ENCODE measurements around the gene MSN.

The MSN gene

DNA sequence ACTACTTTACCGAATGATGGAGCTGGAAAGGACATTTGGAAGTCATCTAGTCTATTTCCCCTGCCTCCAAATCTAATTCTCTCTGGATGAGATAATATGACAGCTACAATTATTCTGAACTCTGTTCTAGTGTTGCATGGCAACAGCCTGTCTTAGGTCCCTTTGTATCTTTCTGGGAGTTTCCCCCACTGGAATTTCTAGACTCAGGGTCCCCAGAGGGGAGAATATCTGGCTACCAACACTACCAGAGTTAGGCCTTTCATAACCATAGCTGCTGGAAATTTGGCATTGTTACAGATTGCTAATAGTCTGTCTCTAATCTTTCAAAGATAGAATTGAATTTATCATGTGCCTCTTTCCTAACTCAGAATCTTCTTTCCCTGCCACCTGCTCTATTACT is 4.5 kb downstream of the MSN start:
- Histone ChIP-seq H3K9me3 (ENCODE audit: control insufficient read depth, low read length) (no peaks in the 10 kb centered on the region), H3K79me2 (peaks cover 14% of the 10 kb centered on the region), H3K9ac (no peak overlapping the region), H3K36me3 (ENCODE audit: control insufficient read depth, insufficient read depth, low read length) (no peaks in the 10 kb centered on the region), H3K4me2 (ENCODE audit: low read length) (no peak overlapping the region), H2AFZ (no peak overlapping the region), H3K27me3 (ENCODE audit: control insufficient read depth, insufficient read depth, low read length) (no peaks in the 10 kb centered on the region), H3K4me1 (no peaks in the 10 kb centered on the region), H3K4me3 (ENCODE audit: low read depth, low read length) (no peak overlapping the region), H3K27ac (peak overlapping the region; percentile 11)
- TF ChIP-seq, protein P1, sequence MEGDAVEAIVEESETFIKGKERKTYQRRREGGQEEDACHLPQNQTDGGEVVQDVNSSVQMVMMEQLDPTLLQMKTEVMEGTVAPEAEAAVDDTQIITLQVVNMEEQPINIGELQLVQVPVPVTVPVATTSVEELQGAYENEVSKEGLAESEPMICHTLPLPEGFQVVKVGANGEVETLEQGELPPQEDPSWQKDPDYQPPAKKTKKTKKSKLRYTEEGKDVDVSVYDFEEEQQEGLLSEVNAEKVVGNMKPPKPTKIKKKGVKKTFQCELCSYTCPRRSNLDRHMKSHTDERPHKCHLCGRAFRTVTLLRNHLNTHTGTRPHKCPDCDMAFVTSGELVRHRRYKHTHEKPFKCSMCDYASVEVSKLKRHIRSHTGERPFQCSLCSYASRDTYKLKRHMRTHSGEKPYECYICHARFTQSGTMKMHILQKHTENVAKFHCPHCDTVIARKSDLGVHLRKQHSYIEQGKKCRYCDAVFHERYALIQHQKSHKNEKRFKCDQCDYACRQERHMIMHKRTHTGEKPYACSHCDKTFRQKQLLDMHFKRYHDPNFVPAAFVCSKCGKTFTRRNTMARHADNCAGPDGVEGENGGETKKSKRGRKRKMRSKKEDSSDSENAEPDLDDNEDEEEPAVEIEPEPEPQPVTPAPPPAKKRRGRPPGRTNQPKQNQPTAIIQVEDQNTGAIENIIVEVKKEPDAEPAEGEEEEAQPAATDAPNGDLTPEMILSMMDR (IDR thresholded peaks at IDR 0.05) = no peak

DNA sequence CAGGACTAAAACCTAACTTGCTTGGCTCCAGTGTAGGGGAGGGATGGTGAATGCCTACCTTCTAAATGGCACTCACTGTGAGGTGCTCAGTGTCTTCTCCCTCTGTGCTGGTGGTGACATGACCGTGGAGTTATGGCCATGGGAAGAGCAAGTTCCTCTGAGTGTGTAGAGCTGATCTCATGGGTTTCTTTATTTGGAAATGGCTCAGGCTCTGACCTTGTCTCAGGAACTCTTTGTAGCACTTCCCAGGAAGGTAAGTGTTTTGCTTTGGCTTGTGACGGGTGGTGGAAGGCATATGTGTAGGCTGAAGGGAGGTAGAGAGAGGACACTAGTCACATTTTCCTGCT is 6.4 kb downstream of the MSN start:
- Histone ChIP-seq H3K9me3 (ENCODE audit: control insufficient read depth, low read length) (no peaks in the 10 kb centered on the region), H3K27ac (no peak overlapping the region), H3K4me3 (ENCODE audit: low read depth, low read length) (no peak overlapping the region), H3K36me3 (ENCODE audit: control insufficient read depth, insufficient read depth, low read length) (no peaks in the 10 kb centered on the region), H3K27me3 (ENCODE audit: control insufficient read depth, insufficient read depth, low read length) (no peaks in the 10 kb centered on the region), H3K4me2 (ENCODE audit: low read length) (no peak overlapping the region), H3K9ac (no peak overlapping the region), H2AFZ (no peak overlapping the region), H3K79me2 (peaks cover 16% of the 10 kb centered on the region), H3K4me1 (no peaks in the 10 kb centered on the region)
- TF ChIP-seq, protein P1 (IDR thresholded peaks at IDR 0.05) = no peak

DNA sequence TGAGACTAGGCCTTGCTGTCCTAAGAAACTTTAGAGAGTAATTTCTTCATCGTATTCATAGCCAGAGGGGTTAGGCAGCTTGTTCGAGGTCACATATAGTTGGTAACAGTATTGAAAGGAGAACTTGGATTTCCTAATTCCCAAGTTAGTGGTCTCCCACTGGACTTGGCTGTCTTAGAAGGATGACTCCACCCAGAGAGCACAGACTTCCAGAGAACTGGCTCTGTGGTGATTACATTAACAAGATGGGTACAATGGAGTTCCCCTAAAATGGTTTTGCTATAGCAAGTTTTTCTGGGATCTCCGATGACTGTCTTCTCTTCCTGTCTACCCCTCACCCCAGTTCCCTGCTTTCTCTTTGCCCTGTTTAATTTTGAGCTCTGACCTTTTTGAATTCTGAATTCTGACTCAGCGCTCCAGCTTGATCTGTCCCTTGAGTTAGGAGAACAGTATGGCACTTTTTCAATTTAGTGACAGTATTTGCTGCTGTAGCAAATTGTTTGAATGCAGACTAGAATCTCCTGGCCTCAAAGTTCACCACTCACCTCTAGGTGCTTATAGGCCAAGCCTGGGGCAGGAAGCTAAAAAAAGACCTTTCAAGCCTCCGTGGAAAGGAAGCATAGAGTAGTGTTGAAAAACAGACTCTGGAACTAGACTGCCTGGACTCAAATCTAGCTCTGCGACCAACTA is 6.9 kb downstream of the MSN start:
- H3K4me3 ChIP-seq (ENCODE audit: low read depth, low read length) = no peak overlapping the region
- H3K9me3 ChIP-seq (ENCODE audit: control insufficient read depth, low read length) = no peaks in the 10 kb centered on the region
- H3K27me3 ChIP-seq (ENCODE audit: control insufficient read depth, insufficient read depth, low read length) = no peaks in the 10 kb centered on the region
- H3K36me3 ChIP-seq (ENCODE audit: control insufficient read depth, insufficient read depth, low read length) = no peaks in the 10 kb centered on the region
- no peak overlapping the region for H3K9ac ChIP-seq
- TF ChIP-seq, protein P1 (IDR thresholded peaks at IDR 0.05) = no peak
- H3K4me1 ChIP-seq = no peaks in the 10 kb centered on the region
- peaks cover 16% of the 10 kb centered on the region for H3K79me2 ChIP-seq
- no peak overlapping the region for H3K27ac ChIP-seq
- H3K4me2 ChIP-seq (ENCODE audit: low read length) = no peak overlapping the region
- H2AFZ ChIP-seq = no peak overlapping the region

DNA sequence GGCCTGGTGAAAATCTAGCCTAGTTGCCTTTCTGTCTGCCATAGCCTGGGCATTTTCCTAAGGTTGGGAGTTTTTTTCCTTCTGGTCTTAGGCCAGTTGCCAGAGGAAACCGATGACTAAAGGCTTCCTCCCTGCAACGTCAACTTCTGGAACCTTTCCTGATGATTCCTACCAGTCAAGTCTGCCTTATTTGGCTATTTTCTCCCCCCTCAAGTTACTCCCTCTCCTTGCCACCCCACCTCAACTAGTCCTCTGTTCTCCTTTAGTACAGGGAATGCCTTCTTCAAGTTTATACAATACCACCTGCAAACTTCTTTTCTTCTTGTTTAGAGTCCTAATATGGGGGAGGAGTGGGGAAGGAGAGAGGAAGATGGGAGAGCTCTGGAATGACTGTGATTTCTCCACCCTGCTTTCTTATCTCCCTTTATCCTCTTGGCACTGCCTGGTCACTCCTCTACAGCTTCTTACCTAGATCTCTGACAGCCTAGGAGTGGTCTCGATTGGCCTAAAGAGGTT is 10.6 kb downstream of the MSN start:
- no peaks in the 10 kb centered on the region for H3K9me3 ChIP-seq (ENCODE audit: control insufficient read depth, low read length)
- peaks cover 18% of the 10 kb centered on the region for H3K79me2 ChIP-seq
- H3K4me1 ChIP-seq = no peaks in the 10 kb centered on the region
- no peak overlapping the region for H3K4me2 ChIP-seq (ENCODE audit: low read length)
- no peak overlapping the region for H2AFZ ChIP-seq
- TF ChIP-seq, protein P1 (IDR thresholded peaks at IDR 0.05) = no peak
- no peak overlapping the region for H3K4me3 ChIP-seq (ENCODE audit: low read depth, low read length)
- no peak overlapping the region for H3K9ac ChIP-seq
- H3K27me3 ChIP-seq (ENCODE audit: control insufficient read depth, insufficient read depth, low read length) = no peaks in the 10 kb centered on the region
- H3K36me3 ChIP-seq (ENCODE audit: control insufficient read depth, insufficient read depth, low read length) = no peaks in the 10 kb centered on the region
- H3K27ac ChIP-seq = peak overlapping the region; percentile 71

DNA sequence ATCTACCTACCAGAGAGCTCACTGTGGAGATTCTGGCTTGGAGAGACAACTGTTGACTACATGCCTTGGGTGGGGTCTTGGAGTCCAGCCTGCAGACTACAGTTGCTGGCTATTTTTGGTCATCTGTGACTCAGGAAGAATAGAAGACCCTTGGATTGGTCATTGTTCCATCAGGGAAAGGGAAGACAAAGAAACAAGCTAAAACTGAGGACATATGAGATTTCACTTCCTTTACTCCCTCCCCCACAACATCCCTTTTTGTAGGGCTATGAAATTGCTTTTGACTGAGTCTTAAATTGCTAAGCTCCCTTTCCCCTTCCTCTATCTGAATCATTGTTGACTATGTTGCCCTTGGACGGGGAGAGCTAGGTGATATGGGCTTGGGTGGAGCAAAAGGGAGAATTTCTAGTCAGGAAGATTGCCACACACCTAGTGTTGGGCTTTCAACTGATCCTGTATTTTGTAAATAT is 11.7 kb downstream of the MSN start:
- H3K27ac ChIP-seq = peak overlapping the region; percentile 71
- no peak overlapping the region for H3K4me2 ChIP-seq (ENCODE audit: low read length)
- no peaks in the 10 kb centered on the region for H3K27me3 ChIP-seq (ENCODE audit: control insufficient read depth, insufficient read depth, low read length)
- H3K4me3 ChIP-seq (ENCODE audit: low read depth, low read length) = no peak overlapping the region
- H2AFZ ChIP-seq = no peak overlapping the region
- no peaks in the 10 kb centered on the region for H3K36me3 ChIP-seq (ENCODE audit: control insufficient read depth, insufficient read depth, low read length)
- TF ChIP-seq, protein P1 (IDR thresholded peaks at IDR 0.05) = no peak
- H3K9ac ChIP-seq = no peak overlapping the region
- H3K9me3 ChIP-seq (ENCODE audit: control insufficient read depth, low read length) = no peaks in the 10 kb centered on the region
- no peaks in the 10 kb centered on the region for H3K4me1 ChIP-seq
- H3K79me2 ChIP-seq = peaks cover 18% of the 10 kb centered on the region
